Mesothelial cell of epicardium (in vitro differentiated cells): ENCODE measurements around the gene COG8. TPM values are rescaled to one million over a fixed set of nuclear protein-coding genes. Genes with fewer than 3 reads are reported as not detected.

Experiments used
- DNase-seq, 2 experiments: peaks; one replicate each; pipeline ENCODE4 v3.0.0; 2021; ENCODE audit warnings: low spot score in 2 of 2; ENCODE audit not compliant: unreplicated experiment in 2 of 2
- H3K27ac Mint-ChIP-seq: 2 replicates; pipeline ENCODE4 v1.8.0; 2021; ENCODE audit warnings: mixed read lengths
- H3K27me3 Mint-ChIP-seq: 2 replicates; pipeline ENCODE4 v1.8.0; 2021; ENCODE audit warnings: low read depth, mixed read lengths
- H3K36me3 Mint-ChIP-seq: 2 replicates; pipeline ENCODE4 v1.8.0; 2021; ENCODE audit warnings: mixed read lengths
- H3K4me1 Mint-ChIP-seq: 2 replicates; pipeline ENCODE4 v1.8.0; 2021; ENCODE audit warnings: mixed read lengths
- H3K4me3 Mint-ChIP-seq: 2 replicates; pipeline ENCODE4 v1.8.0; 2021; ENCODE audit warnings: mild to moderate bottlenecking, moderate library complexity, mixed read lengths
- H3K9me3 Mint-ChIP-seq: 2 replicates; pipeline ENCODE4 v1.8.0; 2021; ENCODE audit warnings: mixed read lengths
- total RNA-seq: library from RNA; stranded (reverse); gene quantifications from 3 replicates; pipeline ENCODE4 v1.2.1, GENCODE V29; 2021
- TF ChIP-seq, protein P1 (sequence below): fragments of 200-600 bp; sonication (generic); IDR thresholded peaks from one replicate; pipeline ENCODE4 v1.5.0; 2021; ENCODE audit warnings: antibody characterized with exemption; ENCODE audit not compliant: unreplicated experiment

The COG8 gene
- total RNA-seq, 1 donor from 2014 or later, result 49.4 TPM

GRCh38 chr16:69321080-69321479 is 18.3 kb downstream of the COG8 start:
- DNase-seq, result no peak
- no peaks in the 10 kb centered on the region for H3K4me1 Mint-ChIP-seq
- no peaks in the 10 kb centered on the region for H3K9me3 Mint-ChIP-seq
- TF ChIP-seq, protein P1, sequence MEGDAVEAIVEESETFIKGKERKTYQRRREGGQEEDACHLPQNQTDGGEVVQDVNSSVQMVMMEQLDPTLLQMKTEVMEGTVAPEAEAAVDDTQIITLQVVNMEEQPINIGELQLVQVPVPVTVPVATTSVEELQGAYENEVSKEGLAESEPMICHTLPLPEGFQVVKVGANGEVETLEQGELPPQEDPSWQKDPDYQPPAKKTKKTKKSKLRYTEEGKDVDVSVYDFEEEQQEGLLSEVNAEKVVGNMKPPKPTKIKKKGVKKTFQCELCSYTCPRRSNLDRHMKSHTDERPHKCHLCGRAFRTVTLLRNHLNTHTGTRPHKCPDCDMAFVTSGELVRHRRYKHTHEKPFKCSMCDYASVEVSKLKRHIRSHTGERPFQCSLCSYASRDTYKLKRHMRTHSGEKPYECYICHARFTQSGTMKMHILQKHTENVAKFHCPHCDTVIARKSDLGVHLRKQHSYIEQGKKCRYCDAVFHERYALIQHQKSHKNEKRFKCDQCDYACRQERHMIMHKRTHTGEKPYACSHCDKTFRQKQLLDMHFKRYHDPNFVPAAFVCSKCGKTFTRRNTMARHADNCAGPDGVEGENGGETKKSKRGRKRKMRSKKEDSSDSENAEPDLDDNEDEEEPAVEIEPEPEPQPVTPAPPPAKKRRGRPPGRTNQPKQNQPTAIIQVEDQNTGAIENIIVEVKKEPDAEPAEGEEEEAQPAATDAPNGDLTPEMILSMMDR, result no peak
- H3K36me3 Mint-ChIP-seq, result peaks cover 36% of the 10 kb centered on the region
- no peak overlapping the region for H3K27ac Mint-ChIP-seq
- no peak overlapping the region for H3K4me3 Mint-ChIP-seq
- H3K27me3 Mint-ChIP-seq, result no peaks in the 10 kb centered on the region

DNA sequence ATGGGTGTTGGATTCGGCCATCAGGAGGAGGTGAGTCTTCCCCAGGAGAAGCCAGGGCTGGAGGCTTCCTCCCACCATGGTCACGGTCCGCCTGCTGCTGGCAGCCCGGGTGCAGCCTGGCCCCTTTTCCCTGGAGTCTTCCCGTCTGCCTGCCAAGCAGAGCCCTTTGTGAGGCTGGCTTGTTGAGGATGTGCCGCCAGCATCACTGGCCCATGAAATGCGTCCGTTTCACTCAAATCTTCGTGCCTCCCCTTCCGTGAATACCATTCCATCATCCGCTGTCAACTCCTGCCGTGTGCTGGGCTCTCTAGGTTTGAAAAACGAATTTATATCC is 18.7 kb downstream of the COG8 start:
- Mint-ChIP-seq H3K9me3 (no peaks in the 10 kb centered on the region), H3K4me1 (no peaks in the 10 kb centered on the region), H3K27ac (no peak overlapping the region), H3K27me3 (no peaks in the 10 kb centered on the region), H3K4me3 (no peak overlapping the region), H3K36me3 (peaks cover 36% of the 10 kb centered on the region)
- TF ChIP-seq, protein P1, result no peak
- no peak for DNase-seq

- no peaks in the 10 kb centered on the region for H3K9me3 Mint-ChIP-seq
- no peaks in the 10 kb centered on the region for H3K4me1 Mint-ChIP-seq
- TF ChIP-seq, protein P1, result no peak
- no peaks in the 10 kb centered on the region for H3K27me3 Mint-ChIP-seq
- H3K27ac Mint-ChIP-seq, result peak overlapping the region; percentile 3
- H3K36me3 Mint-ChIP-seq, result peaks cover 36% of the 10 kb centered on the region
- DNase-seq, result no peak
- no peak overlapping the region for H3K4me3 Mint-ChIP-seq
Measured at GRCh38 chr16:69319826-69320739, 19.3 kb downstream of the COG8 start.

DNA sequence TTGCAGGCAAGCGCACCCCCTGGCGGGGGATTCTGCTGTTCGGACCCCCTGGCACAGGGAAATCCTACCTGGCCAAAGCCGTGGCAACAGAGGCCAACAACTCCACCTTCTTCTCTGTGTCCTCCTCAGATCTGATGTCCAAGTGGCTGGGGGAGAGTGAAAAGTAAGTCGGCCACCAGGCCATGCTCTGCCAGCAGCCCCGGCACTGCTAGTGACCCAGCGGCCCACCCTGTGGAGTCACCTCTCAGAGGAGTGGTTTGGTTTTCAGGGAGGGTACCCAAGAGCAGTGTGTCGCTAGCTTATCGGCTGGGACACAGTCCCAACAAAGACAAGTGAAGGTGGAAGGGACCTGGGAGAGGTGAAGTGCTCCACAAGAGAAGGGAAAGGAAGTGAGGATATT is 20.0 kb downstream of the COG8 start:
- no peak for DNase-seq
- H3K4me3 Mint-ChIP-seq, result no peak overlapping the region
- peak overlapping the region; percentile 3 for H3K27ac Mint-ChIP-seq
- H3K4me1 Mint-ChIP-seq, result no peaks in the 10 kb centered on the region
- TF ChIP-seq, protein P1, result no peak
- no peaks in the 10 kb centered on the region for H3K9me3 Mint-ChIP-seq
- no peaks in the 10 kb centered on the region for H3K27me3 Mint-ChIP-seq
- peaks cover 36% of the 10 kb centered on the region for H3K36me3 Mint-ChIP-seq

DNA sequence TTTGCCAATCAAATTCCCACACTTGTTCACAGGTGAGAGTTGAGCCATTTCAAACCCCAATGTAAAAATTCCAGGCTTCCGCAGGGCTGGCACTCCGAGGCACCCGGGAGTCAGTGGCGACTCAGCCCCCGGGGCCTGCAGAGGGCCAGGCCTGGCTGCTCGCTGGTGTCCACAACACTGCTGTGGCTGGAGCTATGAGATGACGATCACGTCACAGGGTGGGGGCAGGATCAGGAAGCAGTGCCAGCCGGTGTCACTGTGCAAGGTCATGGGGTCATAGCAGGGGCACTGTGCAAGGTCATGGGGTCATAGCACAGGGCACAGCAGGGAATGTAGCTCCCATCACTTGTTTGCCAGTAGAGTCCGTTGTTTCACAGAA is 20.5 kb downstream of the COG8 start:
- H3K9me3 Mint-ChIP-seq, result no peaks in the 10 kb centered on the region
- no peak for DNase-seq
- TF ChIP-seq, protein P1, result no peak

More for the DNA sequence above, 20.5 kb downstream of the COG8 start:
- Mint-ChIP-seq H3K4me1 (no peaks in the 10 kb centered on the region), H3K27ac (no peak overlapping the region), H3K36me3 (peaks cover 36% of the 10 kb centered on the region), H3K27me3 (no peaks in the 10 kb centered on the region), H3K4me3 (no peak overlapping the region)
